ENCODE measurements around the gene CLOCK. TPM values are rescaled to one million over a fixed set of nuclear protein-coding genes. Genes with fewer than 3 reads are reported as not detected.
A peak's percentile ranks its signal among the peaks of the same experiment; 100 is the strongest.

Gene CLOCK
- total and polyA plus RNA-seq, 9 of the 15 experiments (the other 6 are each of a cell fraction or from before 2014, with no cell fraction given), result 3.7 to 14.4 (median 9.4) TPM

- TF ChIP-seq TEAD1 (CRISPR knock-in tag; IDR thresholded peaks at IDR 0.05) (peak in 1 of 2 experiments; percentile 55; a peak in 1 of 4 replicates), ZNF512 (tag; IDR thresholded peaks at IDR 0.05) (no peak), CHAMP1 (IDR thresholded peaks at IDR 0.05) (no peak), ZNF583 (CRISPR knock-in tag; IDR thresholded peaks at IDR 0.05) (0 out of 2 replicates have a peak, but pooled peaks have one; percentile 38), CTCFL (IDR thresholded peaks at IDR 0.05; ENCODE audit: borderline replicate concordance, insufficient read depth, low read depth, low read length, poor library complexity, severe bottlenecking) (no peak), IRF2 (CRISPR knock-in tag; IDR thresholded peaks at IDR 0.05) (no peak), AFF4 (CRISPR knock-in tag; IDR thresholded peaks at IDR 0.05) (peak; percentile 8; the same call in 1 of the 2 replicates), SPI1 (IDR thresholded peaks at IDR 0.05; ENCODE audit: borderline replicate concordance, low read depth, low read length) (0 out of 2 replicates have a peak, but pooled peaks have one; percentile 26), ZNF695 (CRISPR knock-in tag; IDR thresholded peaks at IDR 0.05) (no peak), ZNF140 (CRISPR knock-in tag; IDR thresholded peaks at IDR 0.05) (no peak), ZNF436 (CRISPR knock-in tag; IDR thresholded peaks at IDR 0.05) (no peak), NCOA4 (IDR thresholded peaks at IDR 0.05; ENCODE audit: partially characterized antibody) (no peak), CREB1 (IDR thresholded peaks at IDR 0.05) (peak; percentile 52; the same call in 1 of the 2 replicates), CREB1 (CRISPR knock-in tag; IDR thresholded peaks at IDR 0.05) (no peak), MED1 (CRISPR knock-in tag; IDR thresholded peaks at IDR 0.05; ENCODE audit: borderline replicate concordance) (no peak), STAG1 (CRISPR knock-in tag; IDR thresholded peaks at IDR 0.05; ENCODE audit: borderline replicate concordance) (no peak)
Measured at GRCh38 chr4:55545641-55546505, 836 bp downstream of the CLOCK start (continued).

Measured in K562 (cell line).